SU-DHL-6 (cell line): ENCODE measurements around the gene CRKL.

Experiments
- H2AFZ ChIP-seq: fragments of 200-600 bp; sonication (generic); 2 replicates; pipeline ENCODE4 v1.6.1; 2014; ENCODE audit warnings: low read depth, mild to moderate bottlenecking, moderate library complexity, mixed read lengths, antibody characterized with exemption, low read length; ENCODE audit not compliant: severe bottlenecking
- H3F3A ChIP-seq: fragments of 200-600 bp; shearing (Covaris generic); 2 replicates; pipeline ENCODE4 v1.6.0; 2016; ENCODE audit warnings: antibody characterized with exemption, mild to moderate bottlenecking; ENCODE audit not compliant: insufficient read depth
- H3K27ac ChIP-seq: fragments of 200-600 bp; sonication (generic); 2 replicates; pipeline ENCODE4 v1.5.1; 2016; ENCODE audit warnings: low read depth, mild to moderate bottlenecking, low read length, moderate library complexity, mixed read lengths
- H3K27me3 ChIP-seq: fragments of 200-600 bp; sonication (generic), shearing (Covaris generic); 2 replicates; pipeline ENCODE4 v1.6.0; 2014; ENCODE audit warnings: mild to moderate bottlenecking, low read length
- H3K36me3 ChIP-seq: fragments of 200-600 bp; sonication (generic); 2 replicates; pipeline ENCODE4 v1.6.1; 2014; ENCODE audit warnings: mild to moderate bottlenecking, low read length, mixed read lengths
- H3K4me2 ChIP-seq: fragments of 300-600, 200-600 bp; shearing (Covaris generic), sonication (generic); 2 replicates; pipeline ENCODE4 v1.6.0; 2014; ENCODE audit warnings: low read length, low read depth, mild to moderate bottlenecking; ENCODE audit not compliant: poor library complexity, severe bottlenecking
- H3K4me3 ChIP-seq: fragments of 200-600 bp; sonication (generic); 2 replicates; pipeline ENCODE4 v1.5.1; 2014; ENCODE audit warnings: antibody characterized with exemption, low read length, mild to moderate bottlenecking, mixed read lengths; ENCODE audit not compliant: insufficient read depth, poor library complexity, severe bottlenecking
- H3K79me2 ChIP-seq: fragments of 200-600 bp; sonication (generic); 2 replicates; pipeline ENCODE4 v1.6.1; 2014; ENCODE audit warnings: mild to moderate bottlenecking, low read length, moderate library complexity; ENCODE audit not compliant: insufficient read depth
- H3K9ac ChIP-seq: fragments of 200-600 bp; sonication (generic); 2 replicates; pipeline ENCODE4 v1.7.0; 2014; ENCODE audit warnings: mild to moderate bottlenecking, low read length
- H3K9me2 ChIP-seq: fragments of 200-600 bp; sonication (generic); replicated peaks from 2 replicates; pipeline ENCODE4 v1.6.1; 2014; ENCODE audit warnings: low read length; ENCODE audit not compliant: insufficient read depth
- H3K9me3 ChIP-seq: fragments of 200-600 bp; sonication (generic); 2 replicates; pipeline ENCODE4 v1.6.1; 2014; ENCODE audit warnings: low read length, mixed read lengths; ENCODE audit not compliant: insufficient read depth
- H4K20me1 ChIP-seq: fragments of 200-600 bp; sonication (generic); 2 replicates; pipeline ENCODE4 v1.6.1; 2014; ENCODE audit warnings: low read depth, mild to moderate bottlenecking, antibody characterized with exemption, low read length, moderate library complexity, mixed read lengths
- EZH2phosphoT487 ChIP-seq: fragments of 200-600 bp; sonication (generic), shearing (Covaris generic); conservative IDR thresholded peaks from 2 replicates; pipeline ENCODE4 v1.6.1; 2018; ENCODE audit warnings: mild to moderate bottlenecking, antibody characterized with exemption, low read length, moderate library complexity, mixed read lengths
- TF ChIP-seq, protein P1 (sequence below): fragments of 200-600 bp; sonication (generic); IDR thresholded peaks from one replicate; pipeline ENCODE4 v1.5.1; 2017; ENCODE audit warnings: antibody characterized with exemption, mild to moderate bottlenecking, low read length, moderate library complexity; ENCODE audit not compliant: insufficient read depth, poor library complexity, severe bottlenecking

CRKL gene

DNA sequence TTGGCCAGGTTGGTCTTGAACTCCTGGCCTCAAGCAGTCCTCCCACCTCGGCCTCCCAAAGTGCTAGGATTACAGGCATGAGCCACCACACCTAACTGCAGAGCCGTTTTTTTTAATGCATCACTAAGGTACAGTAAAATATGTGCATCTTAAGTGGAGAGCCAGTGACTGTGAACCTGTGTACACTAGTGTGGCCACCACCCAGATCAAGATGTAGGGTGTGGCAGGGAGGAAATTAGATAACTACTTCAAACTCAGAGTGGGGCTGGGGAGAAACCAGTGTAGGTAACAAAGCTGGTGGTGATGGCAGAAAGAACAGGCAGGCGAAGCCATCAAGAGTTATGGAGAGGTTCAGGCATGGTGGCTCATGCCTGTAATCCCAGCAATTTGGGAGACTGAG lies 44.0 kb upstream of the CRKL start:
- H3F3A ChIP-seq = no peaks in the 10 kb centered on the region
- H3K9me3 ChIP-seq = no peaks in the 10 kb centered on the region
- no peaks in the 10 kb centered on the region for H3K79me2 ChIP-seq
- H3K4me2 ChIP-seq = no peak overlapping the region
- no peak overlapping the region for H3K27ac ChIP-seq
- no peaks in the 10 kb centered on the region for H3K27me3 ChIP-seq
- no peak overlapping the region for H2AFZ ChIP-seq
- H3K36me3 ChIP-seq = no peaks in the 10 kb centered on the region
- TF ChIP-seq EZH2phosphoT487 = no peak
- TF ChIP-seq, protein P1, sequence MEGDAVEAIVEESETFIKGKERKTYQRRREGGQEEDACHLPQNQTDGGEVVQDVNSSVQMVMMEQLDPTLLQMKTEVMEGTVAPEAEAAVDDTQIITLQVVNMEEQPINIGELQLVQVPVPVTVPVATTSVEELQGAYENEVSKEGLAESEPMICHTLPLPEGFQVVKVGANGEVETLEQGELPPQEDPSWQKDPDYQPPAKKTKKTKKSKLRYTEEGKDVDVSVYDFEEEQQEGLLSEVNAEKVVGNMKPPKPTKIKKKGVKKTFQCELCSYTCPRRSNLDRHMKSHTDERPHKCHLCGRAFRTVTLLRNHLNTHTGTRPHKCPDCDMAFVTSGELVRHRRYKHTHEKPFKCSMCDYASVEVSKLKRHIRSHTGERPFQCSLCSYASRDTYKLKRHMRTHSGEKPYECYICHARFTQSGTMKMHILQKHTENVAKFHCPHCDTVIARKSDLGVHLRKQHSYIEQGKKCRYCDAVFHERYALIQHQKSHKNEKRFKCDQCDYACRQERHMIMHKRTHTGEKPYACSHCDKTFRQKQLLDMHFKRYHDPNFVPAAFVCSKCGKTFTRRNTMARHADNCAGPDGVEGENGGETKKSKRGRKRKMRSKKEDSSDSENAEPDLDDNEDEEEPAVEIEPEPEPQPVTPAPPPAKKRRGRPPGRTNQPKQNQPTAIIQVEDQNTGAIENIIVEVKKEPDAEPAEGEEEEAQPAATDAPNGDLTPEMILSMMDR = no peak
- H4K20me1 ChIP-seq = no peaks in the 10 kb centered on the region
- H3K4me3 ChIP-seq = no peak overlapping the region
- no peaks in the 10 kb centered on the region for H3K9me2 ChIP-seq
- H3K9ac ChIP-seq = no peak overlapping the region

DNA sequence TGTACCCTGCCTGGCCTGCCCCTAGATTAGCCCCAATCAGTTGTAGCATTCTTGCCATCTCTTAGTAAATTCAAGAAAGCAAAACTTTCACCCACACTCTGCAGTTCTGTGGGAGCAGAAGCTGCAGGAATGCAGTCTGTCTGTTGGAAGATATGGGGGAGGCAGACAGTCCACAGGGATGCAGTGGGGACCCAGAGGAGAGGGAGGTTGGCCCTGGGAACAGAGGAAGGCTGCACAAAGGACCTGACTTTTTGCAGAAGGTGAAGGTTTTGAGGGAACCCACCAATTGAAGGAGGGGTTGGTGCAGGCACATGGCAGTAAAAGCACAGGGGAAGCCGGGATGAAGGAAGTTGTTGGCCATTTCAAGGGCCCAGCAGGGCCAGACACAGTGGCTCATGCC lies 41.9 kb upstream of the CRKL start:
- Histone ChIP-seq H4K20me1 (no peaks in the 10 kb centered on the region), H3K9ac (no peak overlapping the region), H2AFZ (no peak overlapping the region), H3K79me2 (no peaks in the 10 kb centered on the region), H3K4me2 (no peak overlapping the region), H3K36me3 (no peaks in the 10 kb centered on the region), H3K9me2 (no peaks in the 10 kb centered on the region), H3K9me3 (no peaks in the 10 kb centered on the region), H3K27ac (no peak overlapping the region), H3K4me3 (no peak overlapping the region), H3K27me3 (no peaks in the 10 kb centered on the region), H3F3A (no peaks in the 10 kb centered on the region)
- TF ChIP-seq, protein P1 = no peak
- TF ChIP-seq EZH2phosphoT487 = no peak

DNA sequence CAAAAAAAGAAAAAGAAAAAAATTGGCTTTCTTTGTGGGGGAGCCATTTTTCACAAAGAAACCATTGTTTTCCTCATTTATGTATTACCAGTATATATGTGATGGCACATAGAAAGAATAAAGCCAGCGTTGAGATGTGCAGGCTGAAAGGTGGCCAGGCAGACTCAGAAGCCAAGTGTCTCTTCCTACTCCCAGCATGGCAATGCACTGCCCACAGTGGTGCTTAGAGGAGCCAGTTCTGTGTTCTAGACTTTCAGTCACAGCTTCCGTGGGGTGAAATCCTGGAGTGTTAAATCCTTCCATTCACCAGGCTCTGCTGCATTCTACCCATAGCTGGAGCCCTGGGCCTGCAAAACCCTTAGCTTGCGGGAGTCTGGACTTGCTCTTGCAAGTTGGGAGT lies 39.5 kb upstream of the CRKL start:
- Histone ChIP-seq H3K9me2 (no peaks in the 10 kb centered on the region), H3K4me2 (no peak overlapping the region), H3K27ac (no peak overlapping the region), H3K9ac (no peak overlapping the region), H2AFZ (no peak overlapping the region), H3K9me3 (no peaks in the 10 kb centered on the region), H3F3A (no peaks in the 10 kb centered on the region), H3K79me2 (no peaks in the 10 kb centered on the region), H3K27me3 (no peaks in the 10 kb centered on the region), H3K4me3 (no peak overlapping the region), H3K36me3 (no peaks in the 10 kb centered on the region), H4K20me1 (no peaks in the 10 kb centered on the region)
- TF ChIP-seq, protein P1 = no peak
- no peak for TF ChIP-seq EZH2phosphoT487
